OCI-LY7 (cell line): ENCODE data around the gene ZNF831. TPM values are rescaled to one million over a fixed set of nuclear protein-coding genes. Genes with fewer than 3 reads are reported as not detected.

ENCODE experiments used
- BruUV-seq: library from RNA; stranded (reverse); fragments of 400-500 nt; replicated peaks from 2 replicates; lab custom pipeline; 2021; lab: Mats Ljungman, UMichigan
- CTCF ChIA-PET: fragments of 300-600 bp; sonication (Branson Sonifier 250); formaldehyde crosslinking; loops from one replicate; lab custom pipeline; 2022; ENCODE audit warnings: antibody characterized with exemption; ENCODE audit not compliant: unreplicated experiment; lab: Charles Lee
- POLR2A ChIA-PET: fragments of 300-600 bp; sonication (Branson Sonifier 250); formaldehyde crosslinking; loops from one replicate; lab custom pipeline; 2022; ENCODE audit warnings: antibody characterized with exemption; lab: Charles Lee
- DNase-seq: peaks from one replicate; pipeline ENCODE4 v3.0.0-alpha.2; 2015; ENCODE audit warnings: low spot score
- H2AFZ ChIP-seq: fragments of 200-600 bp; sonication (generic), shearing (Covaris generic); 2 replicates; pipeline ENCODE4 v1.6.1; 2014; ENCODE audit warnings: mild to moderate bottlenecking, antibody characterized with exemption, low read length, moderate library complexity
- H3K27ac ChIP-seq: fragments of 200-600 bp; sonication (generic); 2 replicates; pipeline ENCODE4 v1.5.1; 2014; ENCODE audit warnings: mixed run types, low read depth, mild to moderate bottlenecking, moderate library complexity, low read length, inconsistent platforms; ENCODE audit not compliant: poor library complexity, severe bottlenecking
- H3K36me3 ChIP-seq: fragments of 200-600 bp; sonication (generic); 2 replicates; pipeline ENCODE4 v1.6.1; 2014; ENCODE audit warnings: mild to moderate bottlenecking, antibody characterized with exemption, low read length, moderate library complexity, mixed read lengths; ENCODE audit not compliant: insufficient read depth
- H3K4me1 ChIP-seq: fragments of 200-600 bp; sonication (generic); 2 replicates; pipeline ENCODE4 v1.5.1; 2014; ENCODE audit warnings: mild to moderate bottlenecking, low read length; ENCODE audit not compliant: insufficient read depth, poor library complexity, severe bottlenecking
- H3K4me2 ChIP-seq: fragments of 200-600 bp; sonication (generic); 2 replicates; pipeline ENCODE4 v1.6.1; 2014; ENCODE audit warnings: mild to moderate bottlenecking, low read length
- H3K4me3 ChIP-seq: fragments of 200-600 bp; sonication (generic); 2 replicates; pipeline ENCODE4 v1.5.1; 2014; ENCODE audit warnings: mild to moderate bottlenecking, low read depth, low read length; ENCODE audit not compliant: poor library complexity, severe bottlenecking
- H3K79me2 ChIP-seq: fragments of 200-600 bp; sonication (generic); 2 replicates; pipeline ENCODE4 v1.6.1; 2016; ENCODE audit warnings: low read depth, mild to moderate bottlenecking, low read length, moderate library complexity, mixed read lengths; ENCODE audit not compliant: insufficient read depth
- H3K9me2 ChIP-seq: fragments of 200-600 bp; sonication (generic); 2 replicates; pipeline ENCODE4 v1.6.1; 2016; ENCODE audit warnings: mild to moderate bottlenecking, low read length, mixed read lengths; ENCODE audit not compliant: insufficient read depth
- H3K9me3 ChIP-seq: fragments of 200-600 bp; sonication (generic); 2 replicates; pipeline ENCODE4 v1.6.1; 2014; ENCODE audit warnings: mild to moderate bottlenecking, mixed run types, low read length, mixed read lengths
- H4K20me1 ChIP-seq: fragments of 200-600 bp; sonication (generic); 2 replicates; pipeline ENCODE4 v1.6.1; 2014; ENCODE audit warnings: mild to moderate bottlenecking, antibody characterized with exemption, low read length, moderate library complexity, mixed read lengths; ENCODE audit not compliant: insufficient read depth
- CTCF ChIP-seq: fragments of 200-600 bp; sonication (generic); conservative IDR thresholded peaks from 2 replicates; pipeline ENCODE4 v1.5.1; 2014; ENCODE audit warnings: mild to moderate bottlenecking, antibody characterized with exemption, low read length, moderate library complexity, mixed read lengths
- EZH2phosphoT487 ChIP-seq: fragments of 200-600 bp; sonication (generic); IDR thresholded peaks from 2 replicates; pipeline ENCODE4 v1.6.1; 2018; ENCODE audit warnings: low read depth, borderline replicate concordance, mild to moderate bottlenecking, mixed run types, antibody characterized with exemption, low read length, moderate library complexity, mixed read lengths
- intact Hi-C: fragments of 100-400 bp; cut with micrococcal nuclease; formaldehyde crosslinking; loops from one replicate; pipeline ENCODE4 v1.10.0; 2022; ENCODE audit not compliant: unreplicated experiment
- total RNA-seq, 2 experiments: library from RNA; depleted of rRNA in 1 of 2; stranded (reverse); fragments of >200 nt in 1 of 2; shearing (Covaris generic) in 1 of 2; gene quantifications; 2 replicates each; pipeline ENCODE4 v1.2.3, GENCODE V29; 2014 to 2022

ZNF831 gene
- total RNA-seq, 2 experiments from 2014 or later, result 5.9 to 6.3 TPM

GRCh38 chr20:59137532-59137931 is 26.1 kb upstream of the ZNF831 start:
- intact Hi-C loops, result no loop called here
- H3K9me2 ChIP-seq, result no peaks in the 10 kb centered on the region
- no peaks in the 10 kb centered on the region for H3K36me3 ChIP-seq
- H3K79me2 ChIP-seq, result no peaks in the 10 kb centered on the region
- H3K4me2 ChIP-seq, result no peak overlapping the region
- H4K20me1 ChIP-seq, result no peaks in the 10 kb centered on the region
- H3K27ac ChIP-seq, result no peak overlapping the region
- TF ChIP-seq CTCF, result no peak
- TF ChIP-seq EZH2phosphoT487, result no peak
- no peak for DNase-seq
- H3K4me1 ChIP-seq, result peaks cover 8% of the 10 kb centered on the region
- no peaks in the 10 kb centered on the region for H3K9me3 ChIP-seq
- BruUV-seq, result no TSS peak
- POLR2A ChIA-PET, result interaction anchor here (0.7 kb wide), 1 partner anchor 26 kb away, joined by 3 read pairs; the partner anchor contains the start of gene ZNF831
- CTCF ChIA-PET, result no interaction called here
- H3K4me3 ChIP-seq, result no peak overlapping the region
- H2AFZ ChIP-seq, result no peak overlapping the region

- Histone ChIP-seq H3K36me3 (no peaks in the 10 kb centered on the region), H2AFZ (no peak overlapping the region), H4K20me1 (no peaks in the 10 kb centered on the region), H3K4me3 (no peak overlapping the region), H3K4me1 (peaks cover 8% of the 10 kb centered on the region), H3K4me2 (no peak overlapping the region), H3K27ac (no peak overlapping the region), H3K79me2 (no peaks in the 10 kb centered on the region), H3K9me3 (no peaks in the 10 kb centered on the region), H3K9me2 (no peaks in the 10 kb centered on the region)
- intact Hi-C loops, result no loop called here
- ChIA-PET POLR2A (no interaction called here), CTCF (no interaction called here)
- BruUV-seq, result no TSS peak
- no peak for DNase-seq
- TF ChIP-seq CTCF, result no peak
- no peak for TF ChIP-seq EZH2phosphoT487
Observed at GRCh38 chr20:59138114-59138748, 25.4 kb upstream of the ZNF831 start.

- ChIA-PET CTCF (no interaction called here), POLR2A (no interaction called here)
- TF ChIP-seq EZH2phosphoT487 (no peak), CTCF (no peak)
- Histone ChIP-seq H3K4me1 (peaks cover 8% of the 10 kb centered on the region), H3K9me3 (no peaks in the 10 kb centered on the region), H3K79me2 (no peaks in the 10 kb centered on the region), H2AFZ (no peak overlapping the region), H3K27ac (no peak overlapping the region), H3K9me2 (no peaks in the 10 kb centered on the region), H4K20me1 (no peaks in the 10 kb centered on the region), H3K4me3 (no peak overlapping the region), H3K36me3 (no peaks in the 10 kb centered on the region), H3K4me2 (no peak overlapping the region)
- intact Hi-C loops, result no loop called here
- no TSS peak for BruUV-seq
- DNase-seq, result no peak
Observed at GRCh38 chr20:59139998-59140397, 23.6 kb upstream of the ZNF831 start.
